Gastrocnemius medialis (tissue), 4 donors: ENCODE measurements around the gene KBTBD6. TPM values are rescaled to one million over a fixed set of nuclear protein-coding genes. Genes with fewer than 3 reads are reported as not detected.

Source experiments
- ATAC-seq, 2 donors: fragments of 150-250 bp; one replicate each; pipeline ENCODE4 v1.9.1; 2016
- DNase-seq, 2 donors: peaks; one replicate each; pipeline ENCODE4 v3.0.0-alpha.2; 2019
- H3K27ac ChIP-seq, 4 donors: fragments of 200-600 bp; sonication (generic); 1 replicate in 1 of 4; 2 replicates in 3 of 4; pipeline ENCODE4 v1.5.1; 2016 to 2018; ENCODE audit warnings: mild to moderate bottlenecking in 2 of 4, moderate library complexity in 1 of 4
- H3K27me3 ChIP-seq, 3 donors: fragments of 200-600 bp; sonication (generic) in 2 of 3; 1 replicate in 1 of 3; 2 replicates in 2 of 3; pipeline versions ENCODE4 v1.5.1 to v1.6.0; 2016 to 2019; ENCODE audit warnings: mild to moderate bottlenecking in 1 of 3, moderate library complexity in 1 of 3
- H3K36me3 ChIP-seq, 2 donors: fragments of 200-600 bp; sonication (generic) in 1 of 2; one replicate each; pipeline ENCODE4 v1.5.1; 2017 to 2018
- H3K4me1 ChIP-seq, 2 donors: fragments of 200-600 bp; sonication (generic) in 1 of 2; one replicate each; pipeline ENCODE4 v1.5.1; 2016 to 2017; ENCODE audit warnings: mild to moderate bottlenecking in 2 of 2
- H3K4me3 ChIP-seq, 4 donors: fragments of 200-600 bp; sonication (generic) in 3 of 4; 1 replicate in 1 of 4; 2 replicates in 3 of 4; pipeline ENCODE4 v1.5.1; 2016 to 2019; ENCODE audit warnings: mild to moderate bottlenecking in 2 of 4
- H3K9me3 ChIP-seq, 3 donors: fragments of 200-600 bp; sonication (generic) in 2 of 3; 1 replicate in 1 of 3; 2 replicates in 2 of 3; pipeline ENCODE4 v1.5.1; 2016 to 2019
- CTCF ChIP-seq, 5 experiments: fragments of 450-650 bp in 3 of 5; fragments of 200-600 bp in 2 of 5; sonication (generic) in 2 of 5; IDR thresholded peaks in 4 of 5; conservative IDR thresholded peaks in 1 of 5; 1 replicate in 4 of 5; 2 replicates in 1 of 5; pipeline ENCODE4 v1.5.1; 2016 to 2019; ENCODE audit warnings: antibody characterized with exemption in 5 of 5, mild to moderate bottlenecking in 3 of 5, moderate library complexity in 3 of 5
- POLR2A ChIP-seq, 2 donors: fragments of 450-650 bp; IDR thresholded peaks; one replicate each; pipeline ENCODE4 v1.6.1; 2017; ENCODE audit warnings: antibody characterized with exemption in 2 of 2, mild to moderate bottlenecking in 2 of 2, moderate library complexity in 2 of 2
- in situ Hi-C, 4 donors: fragments of 200-750 bp; cut with MboI; loops; one replicate each; pipeline versions ENCODE4 v1.15.0 to v1.8.0; 2017; ENCODE audit warnings: low sequenced_read_pairs in 4 of 4
- intact Hi-C: fragments of 100-400 bp; cut with DNase I; formaldehyde crosslinking; loops from one replicate; pipeline ENCODE4 v1.15.1; 2023; ENCODE audit warnings: low total_unique reads
- microRNA counts, 2 donors: library from miRNA; unstranded; fragments of <30 nt; microRNA quantifications; one replicate each; lab custom pipeline; 2016
- microRNA-seq, 2 donors: library from miRNA; unstranded; fragments of <30 nt; microRNA quantifications; one replicate each; pipeline ENCODE4, GENCODE V29; 2016; ENCODE audit warnings: borderline replicate concordance in 2 of 2
- total RNA-seq, 4 donors: library from RNA; depleted of rRNA; stranded (reverse); fragments of >200 nt; gene quantifications; one replicate each; pipeline versions ENCODE4 v1.1.0 to v1.2.3, GENCODE V29; 2016

The KBTBD6 gene
- total RNA-seq, 4 donors from 2014 or later = 3.7 to 6.1 (median 5.3) TPM

- in situ Hi-C loops (loop anchor here in 1 of 4 donors (10.0 kb wide), 1 partner anchor 129 kb away; no protein-coding TSS in a partner anchor), intact Hi-C loops (no loop called here)
- ATAC-seq = no peak
- TF ChIP-seq POLR2A (IDR thresholded peaks at IDR 0.05) (no peak), CTCF (IDR thresholded peaks at IDR 0.05 in 4 of 5, conservative IDR thresholded peaks at IDR 0.05 in 1 of 5) (no peak)
- Histone ChIP-seq H3K4me3 (no peak overlapping the region), H3K4me1 (no peaks in the 10 kb centered on the region), H3K9me3 (no peaks in the 10 kb centered on the region), H3K27me3 (no peaks in the 10 kb centered on the region), H3K27ac (no peak overlapping the region), H3K36me3 (peaks cover 0 to 46% of the 10 kb centered on the region in 2 donors)
- no peak for DNase-seq
Measured at GRCh38 chr13:41085961-41086585, 46.5 kb downstream of the KBTBD6 start.

- in situ Hi-C loops (loop anchor here in 3 of 4 donors (5.0 to 10.0 kb wide), 3 partner anchors 135 to 145 kb away; no protein-coding TSS in a partner anchor), intact Hi-C loops (no loop called here)
Measured at GRCh38 chr13:41079725-41080124, 52.9 kb downstream of the KBTBD6 start.

More at GRCh38 chr13:41079725-41080124, 52.9 kb downstream of the KBTBD6 start:
- Histone ChIP-seq H3K27ac (no peak overlapping the region), H3K4me3 (no peak overlapping the region), H3K9me3 (no peaks in the 10 kb centered on the region), H3K27me3 (no peaks in the 10 kb centered on the region), H3K36me3 (peaks cover 0 to 94% of the 10 kb centered on the region in 2 donors), H3K4me1 (no peaks in the 10 kb centered on the region)
- DNase-seq = no peak
- TF ChIP-seq CTCF (IDR thresholded peaks at IDR 0.05 in 4 of 5, conservative IDR thresholded peaks at IDR 0.05 in 1 of 5) (no peak), POLR2A (IDR thresholded peaks at IDR 0.05) (no peak)
- no peak for ATAC-seq

MicroRNAs within 50 kb of the gene (microRNA counts, 767-probe panel; counts per million panel counts)
- 356 to 448 counts per million in 2 donors for microRNA hsa-miR-3168 (lab: Ali Mortazavi, UCI)

Small RNA genes within 50 kb of the gene (microRNA-seq; reads per million reads assigned to microRNA genes)
- 0 reads per million in 2 donors for gene MIR3168

Other genes with a start within 250 kb of the KBTBD6 start
- 10 to 100 TPM; 24.8 to 48.7 (median 33.7) TPM for gene ELF1, start 113.5 kb downstream of the KBTBD6 start, total RNA-seq
- gene WBP4, start 71.3 kb downstream of the KBTBD6 start, total RNA-seq = 10 to 100 TPM; 20.2 to 31.3 (median 25.5) TPM
- 1 to 10 TPM; 2.3 to 5.6 (median 5.3) TPM for gene KBTBD7, start 61.8 kb upstream of the KBTBD6 start, total RNA-seq
- gene MTRF1, start 130.8 kb upstream of the KBTBD6 start, total RNA-seq = 10 to 100 TPM in 3 of 4 donors, 1 to 10 TPM in 1; 8.2 to 16.7 (median 13.3) TPM
- 10 to 100 TPM in 2 of 4 donors, 1 to 10 TPM in 2; 8.2 to 30.5 (median 11.6) TPM for gene NAA16, start 178.5 kb upstream of the KBTBD6 start, total RNA-seq